ENCODE data around the gene ZC3H6.
A peak's percentile ranks its signal among the peaks of the same experiment; 100 is the strongest.

The ZC3H6 gene, protein sequence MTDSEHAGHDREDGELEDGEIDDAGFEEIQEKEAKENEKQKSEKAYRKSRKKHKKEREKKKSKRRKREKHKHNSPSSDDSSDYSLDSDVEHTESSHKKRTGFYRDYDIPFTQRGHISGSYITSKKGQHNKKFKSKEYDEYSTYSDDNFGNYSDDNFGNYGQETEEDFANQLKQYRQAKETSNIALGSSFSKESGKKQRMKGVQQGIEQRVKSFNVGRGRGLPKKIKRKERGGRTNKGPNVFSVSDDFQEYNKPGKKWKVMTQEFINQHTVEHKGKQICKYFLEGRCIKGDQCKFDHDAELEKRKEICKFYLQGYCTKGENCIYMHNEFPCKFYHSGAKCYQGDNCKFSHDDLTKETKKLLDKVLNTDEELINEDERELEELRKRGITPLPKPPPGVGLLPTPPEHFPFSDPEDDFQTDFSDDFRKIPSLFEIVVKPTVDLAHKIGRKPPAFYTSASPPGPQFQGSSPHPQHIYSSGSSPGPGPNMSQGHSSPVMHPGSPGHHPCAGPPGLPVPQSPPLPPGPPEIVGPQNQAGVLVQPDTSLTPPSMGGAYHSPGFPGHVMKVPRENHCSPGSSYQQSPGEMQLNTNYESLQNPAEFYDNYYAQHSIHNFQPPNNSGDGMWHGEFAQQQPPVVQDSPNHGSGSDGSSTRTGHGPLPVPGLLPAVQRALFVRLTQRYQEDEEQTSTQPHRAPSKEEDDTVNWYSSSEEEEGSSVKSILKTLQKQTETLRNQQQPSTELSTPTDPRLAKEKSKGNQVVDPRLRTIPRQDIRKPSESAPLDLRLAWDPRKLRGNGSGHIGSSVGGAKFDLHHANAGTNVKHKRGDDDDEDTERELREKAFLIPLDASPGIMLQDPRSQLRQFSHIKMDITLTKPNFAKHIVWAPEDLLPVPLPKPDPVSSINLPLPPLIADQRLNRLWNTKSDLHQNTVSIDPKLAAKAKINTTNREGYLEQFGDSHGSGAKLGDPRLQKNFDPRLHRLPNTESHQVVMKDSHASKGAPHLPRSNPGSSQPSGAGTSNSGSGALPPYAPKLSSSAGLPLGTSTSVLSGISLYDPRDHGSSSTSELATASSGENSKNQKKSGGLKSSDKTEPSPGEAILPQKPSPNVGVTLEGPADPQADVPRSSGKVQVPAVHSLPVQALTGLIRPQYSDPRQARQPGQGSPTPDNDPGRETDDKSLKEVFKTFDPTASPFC
- total RNA-seq = 47.5 to 64.9 reads per million in 2 donors

- peak; percentile 99 for DNase-seq
Measured at GRCh38 chr2:112275311-112275886, at the start of gene ZC3H6. Gene ZC3H6, plus strand, starts transcription at chr2:112275597. Its CDS starts 398 bp downstream, at chr2:112275995.

DNA sequence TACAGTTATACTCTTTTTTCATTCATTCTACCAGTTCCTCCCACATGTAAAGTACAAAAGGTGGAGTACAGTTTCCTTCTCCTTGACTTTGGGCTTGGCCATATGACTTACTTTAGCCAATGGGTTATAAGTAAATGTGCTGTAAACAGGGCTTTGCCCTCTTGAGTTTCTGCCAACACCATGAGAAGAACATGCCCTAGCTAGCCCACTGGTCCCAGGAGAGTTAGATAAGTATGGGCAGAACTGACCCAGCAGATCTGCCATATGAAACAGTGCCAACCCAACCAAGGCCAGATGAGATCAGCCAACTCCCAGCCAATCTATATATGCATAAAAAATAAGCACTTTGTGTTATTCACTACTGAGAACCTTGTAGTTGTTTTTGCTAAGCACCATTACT is 46.0 kb upstream of the ZC3H6 start:
- no peak for DNase-seq

- DNase-seq = no peak
Measured at GRCh38 chr2:112230371-112230770, 45.0 kb upstream of the ZC3H6 start.

GRCh38 chr2:112239862-112240261 is 35.5 kb upstream of the ZC3H6 start:
- DNase-seq = no peak

GRCh38 chr2:112242384-112242783 is 33.0 kb upstream of the ZC3H6 start:
- DNase-seq = no peak

DNA sequence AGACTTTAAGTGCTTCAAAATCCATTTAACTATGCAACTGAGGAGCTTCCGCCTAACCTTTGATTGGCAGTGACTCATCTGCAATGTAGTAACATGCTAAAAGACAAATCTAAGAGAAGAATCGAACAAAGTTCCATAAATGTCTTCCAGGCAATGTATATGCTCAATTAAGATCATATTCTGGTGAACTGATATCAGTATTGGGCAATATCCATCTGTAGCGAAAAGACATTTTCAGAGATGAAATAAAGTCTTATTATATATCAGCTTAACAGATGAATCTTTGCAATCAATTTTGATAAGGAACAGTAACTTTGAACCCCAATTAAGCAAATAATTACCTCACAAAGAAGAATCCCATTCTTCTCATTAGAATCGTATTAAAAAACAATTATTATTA is 32.2 kb upstream of the ZC3H6 start:
- DNase-seq = no peak

GRCh38 chr2:112244854-112245253 is 30.5 kb upstream of the ZC3H6 start:
- DNase-seq = no peak

DNA sequence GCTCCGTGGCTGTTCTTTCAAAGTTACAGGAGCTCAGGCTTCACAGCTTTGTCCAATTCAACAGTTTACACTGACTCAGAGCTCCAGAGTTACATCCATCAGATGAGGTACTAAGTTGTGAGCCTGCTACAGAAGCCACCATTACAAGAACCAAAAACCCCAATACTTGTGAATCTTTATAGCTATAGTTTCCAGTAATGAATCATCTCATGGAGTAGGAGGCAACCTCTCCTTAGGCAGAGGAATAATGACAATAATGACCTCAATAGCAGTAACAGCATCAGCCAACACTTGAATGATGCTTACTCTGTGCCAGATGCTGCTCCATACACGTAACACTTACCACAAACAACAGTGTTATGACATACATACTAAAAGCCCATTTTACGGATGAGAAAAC is 24.1 kb upstream of the ZC3H6 start:
- DNase-seq = no peak

DNA sequence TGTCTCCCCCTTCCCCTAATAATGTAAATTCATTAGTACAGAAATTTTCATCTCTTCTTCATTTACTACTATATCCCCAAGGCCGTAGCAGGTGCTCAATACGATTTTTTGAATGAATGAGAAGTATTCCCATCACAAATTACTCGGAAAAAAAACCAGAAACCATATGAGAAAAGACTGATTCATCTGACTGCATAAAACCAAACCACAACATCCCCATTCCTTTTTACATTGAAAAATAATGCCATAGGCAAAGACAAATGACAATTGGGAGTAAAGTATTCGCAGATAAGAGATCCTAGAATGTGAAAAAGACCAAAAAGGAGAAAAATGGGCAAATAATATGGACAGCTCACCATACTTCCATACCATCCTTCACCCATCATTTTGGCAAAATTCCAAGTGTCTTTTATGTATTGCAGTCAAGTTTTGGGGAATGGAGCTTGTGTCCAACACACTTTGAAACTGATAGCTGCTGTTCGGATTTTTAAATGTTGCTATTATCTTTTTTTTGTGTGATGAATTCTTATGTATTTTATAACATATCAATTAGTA is 22.1 kb upstream of the ZC3H6 start:
- no peak for DNase-seq

GRCh38 chr2:112254466-112255240 is 20.7 kb upstream of the ZC3H6 start, which contains the start of gene ZC3H8:
Gene ZC3H8, minus strand, starts transcription at chr2:112255042. Its CDS starts 61 bp downstream, at chr2:112254981.
- DNase-seq = peak; percentile 93

GRCh38 chr2:112255875-112256274 is 19.5 kb upstream of the ZC3H6 start:
- no peak for DNase-seq

GRCh38 chr2:112256654-112257053 is 18.7 kb upstream of the ZC3H6 start:
- DNase-seq = no peak

GRCh38 chr2:112257575-112257974 is 17.8 kb upstream of the ZC3H6 start:
- no peak for DNase-seq

GRCh38 chr2:112259509-112260294 is 15.7 kb upstream of the ZC3H6 start:
- peak; percentile 71 for DNase-seq

DNA sequence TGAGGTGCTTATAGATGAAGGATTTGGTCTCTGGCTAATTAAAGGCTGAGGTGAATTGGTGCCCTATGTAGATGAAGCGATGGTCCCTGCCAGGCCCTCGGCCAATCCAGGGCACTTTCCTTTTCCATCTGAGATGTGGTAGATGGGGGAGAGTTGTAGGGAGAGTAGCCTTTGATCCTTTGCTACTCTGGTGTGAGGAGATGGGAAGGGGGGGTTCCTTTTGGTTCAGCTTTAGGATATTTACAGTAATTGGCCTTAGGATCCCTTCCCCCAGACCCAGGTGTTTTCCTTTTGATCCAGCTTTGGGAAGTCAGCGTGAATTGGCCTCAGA is 15.1 kb upstream of the ZC3H6 start:
- DNase-seq = no peak

- DNase-seq = no peak
Measured at GRCh38 chr2:112262876-112263275, 12.5 kb upstream of the ZC3H6 start.

GRCh38 chr2:112268547-112268946 is 6.8 kb upstream of the ZC3H6 start:
- no peak for DNase-seq

GRCh38 chr2:112272669-112273068 is 2.7 kb upstream of the ZC3H6 start:
- no peak for DNase-seq

DNA sequence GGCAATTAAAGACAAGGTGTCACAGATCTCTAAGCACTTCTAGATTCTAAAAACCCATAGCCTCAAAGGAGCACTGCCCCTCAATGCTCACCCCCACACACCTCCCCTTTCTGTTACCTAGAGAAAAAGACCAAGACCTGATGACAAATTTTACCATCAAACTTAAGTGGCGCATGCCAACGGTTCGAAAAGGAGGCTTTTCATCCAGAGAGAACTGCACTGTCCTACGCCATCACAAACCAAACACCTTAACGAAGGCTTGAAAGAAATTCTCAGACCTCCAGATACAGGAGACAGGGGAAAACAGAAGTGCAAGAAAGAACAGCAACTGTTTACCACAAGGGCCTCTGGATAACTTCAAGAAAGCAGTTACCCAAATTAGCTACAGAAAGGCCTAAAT is 2.0 kb upstream of the ZC3H6 start:
- no peak for DNase-seq

GRCh38 chr2:112275887-112276773 is 733 bp downstream of the ZC3H6 start:
- DNase-seq = peak; percentile 74

Data from T-helper 9 cell (primary cell).